ENCODE measurements around the gene HELQ.

HELQ gene

GRCh38 chr4:83370640-83370906, 85.0 kb downstream of the HELQ start:
- Mint-ChIP-seq H3K27ac (peak overlapping the region; percentile 15), H3K4me3 (no peak overlapping the region), H3K9me3 (no peaks in the 10 kb centered on the region), H3K4me1 (ENCODE audit: low read depth) (peaks cover 9% of the 10 kb centered on the region), H3K36me3 (ENCODE audit: low read depth) (no peaks in the 10 kb centered on the region), H3K27me3 (peaks cover 3% of the 10 kb centered on the region)

- H3K27ac Mint-ChIP-seq: no peak overlapping the region
- H3K36me3 Mint-ChIP-seq (ENCODE audit: low read depth): no peaks in the 10 kb centered on the region
- peaks cover 6% of the 10 kb centered on the region for H3K27me3 Mint-ChIP-seq
- H3K4me1 Mint-ChIP-seq (ENCODE audit: low read depth): peaks cover 9% of the 10 kb centered on the region
- no peaks in the 10 kb centered on the region for H3K9me3 Mint-ChIP-seq
- H3K4me3 Mint-ChIP-seq: no peak overlapping the region
Observed at GRCh38 chr4:83369831-83370639, 85.6 kb downstream of the HELQ start.

GRCh38 chr4:83364312-83364711, 91.3 kb downstream of the HELQ start:
- Mint-ChIP-seq H3K4me1 (ENCODE audit: low read depth) (no peaks in the 10 kb centered on the region), H3K27ac (no peak overlapping the region), H3K36me3 (ENCODE audit: low read depth) (no peaks in the 10 kb centered on the region), H3K27me3 (peaks cover 13% of the 10 kb centered on the region), H3K4me3 (no peak overlapping the region), H3K9me3 (no peaks in the 10 kb centered on the region)

- H3K4me3 Mint-ChIP-seq: no peak overlapping the region
- no peaks in the 10 kb centered on the region for H3K36me3 Mint-ChIP-seq (ENCODE audit: low read depth)
- no peaks in the 10 kb centered on the region for H3K9me3 Mint-ChIP-seq
- no peak overlapping the region for H3K27ac Mint-ChIP-seq
- H3K27me3 Mint-ChIP-seq: peaks cover 13% of the 10 kb centered on the region
- H3K4me1 Mint-ChIP-seq (ENCODE audit: low read depth): peaks cover 7% of the 10 kb centered on the region
Observed at GRCh38 chr4:83362492-83363329, 92.9 kb downstream of the HELQ start.

GRCh38 chr4:83361416-83362103, 94.1 kb downstream of the HELQ start:
- H3K27me3 Mint-ChIP-seq: peaks cover 13% of the 10 kb centered on the region
- no peak overlapping the region for H3K27ac Mint-ChIP-seq
- H3K36me3 Mint-ChIP-seq (ENCODE audit: low read depth): no peaks in the 10 kb centered on the region
- H3K9me3 Mint-ChIP-seq: no peaks in the 10 kb centered on the region
- H3K4me3 Mint-ChIP-seq: no peak overlapping the region
- H3K4me1 Mint-ChIP-seq (ENCODE audit: low read depth): peaks cover 18% of the 10 kb centered on the region

- Mint-ChIP-seq H3K4me1 (ENCODE audit: low read depth) (peaks cover 21% of the 10 kb centered on the region), H3K27ac (no peak overlapping the region), H3K36me3 (ENCODE audit: low read depth) (no peaks in the 10 kb centered on the region), H3K27me3 (peaks cover 6% of the 10 kb centered on the region), H3K4me3 (no peak overlapping the region), H3K9me3 (no peaks in the 10 kb centered on the region)
Observed at GRCh38 chr4:83360018-83360417, 95.6 kb downstream of the HELQ start.

- Mint-ChIP-seq H3K27ac (no peak overlapping the region), H3K9me3 (no peaks in the 10 kb centered on the region), H3K36me3 (ENCODE audit: low read depth) (no peaks in the 10 kb centered on the region), H3K27me3 (peaks cover 3% of the 10 kb centered on the region), H3K4me1 (ENCODE audit: low read depth) (peaks cover 21% of the 10 kb centered on the region), H3K4me3 (no peak overlapping the region)
Observed at GRCh38 chr4:83358410-83358809, 97.2 kb downstream of the HELQ start.
